ENCODE results near the gene ARPC5. TPM values are rescaled to one million over a fixed set of nuclear protein-coding genes. Genes with fewer than 3 reads are reported as not detected.

ARPC5 gene
- total RNA-seq, 1 experiment from 2014 or later = 104 TPM

DNA sequence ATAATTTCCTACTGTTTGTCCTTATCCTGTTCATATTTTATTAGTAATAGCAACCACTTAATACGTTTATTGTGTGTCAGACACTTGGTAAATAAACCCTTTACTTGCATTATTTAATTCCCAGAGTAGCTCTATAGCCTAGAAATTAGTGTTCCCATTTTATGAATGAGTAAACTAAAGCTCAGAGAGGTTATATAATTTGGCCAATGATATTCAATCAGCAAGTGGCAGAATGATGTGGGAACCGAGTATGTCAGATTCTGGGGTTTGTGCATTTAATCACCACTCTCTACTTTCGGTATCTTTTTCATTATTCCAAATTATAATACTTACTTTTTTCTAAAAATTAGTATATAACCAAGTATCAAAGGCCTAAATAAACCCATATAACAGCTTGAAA lies 6.6 kb upstream of the ARPC5 start:
- intact Hi-C loops (cut with micrococcal nuclease; ENCODE audit: unreplicated experiment) = no loop called here
- ChIA-PET CTCF (no interaction called here), POLR2A (no interaction called here)
- no peak overlapping the region for H3K4me3 ChIP-seq (ENCODE audit: low read depth in 2 of 2, low read length in 2 of 2)
- H3K9me3 ChIP-seq (ENCODE audit: control insufficient read depth, insufficient read depth, low read depth, low read length) = no peaks in the 10 kb centered on the region
- H3K27me3 ChIP-seq (ENCODE audit: control insufficient read depth, insufficient read depth, low read length) = 0 out of 2 replicates have a peak, but pooled peaks cover 4% of the 10 kb centered on the region
- DNase-seq (ENCODE audit: low read depth, low spot score) (no peak), ATAC-seq (no peak)
- TF ChIP-seq, protein P1, sequence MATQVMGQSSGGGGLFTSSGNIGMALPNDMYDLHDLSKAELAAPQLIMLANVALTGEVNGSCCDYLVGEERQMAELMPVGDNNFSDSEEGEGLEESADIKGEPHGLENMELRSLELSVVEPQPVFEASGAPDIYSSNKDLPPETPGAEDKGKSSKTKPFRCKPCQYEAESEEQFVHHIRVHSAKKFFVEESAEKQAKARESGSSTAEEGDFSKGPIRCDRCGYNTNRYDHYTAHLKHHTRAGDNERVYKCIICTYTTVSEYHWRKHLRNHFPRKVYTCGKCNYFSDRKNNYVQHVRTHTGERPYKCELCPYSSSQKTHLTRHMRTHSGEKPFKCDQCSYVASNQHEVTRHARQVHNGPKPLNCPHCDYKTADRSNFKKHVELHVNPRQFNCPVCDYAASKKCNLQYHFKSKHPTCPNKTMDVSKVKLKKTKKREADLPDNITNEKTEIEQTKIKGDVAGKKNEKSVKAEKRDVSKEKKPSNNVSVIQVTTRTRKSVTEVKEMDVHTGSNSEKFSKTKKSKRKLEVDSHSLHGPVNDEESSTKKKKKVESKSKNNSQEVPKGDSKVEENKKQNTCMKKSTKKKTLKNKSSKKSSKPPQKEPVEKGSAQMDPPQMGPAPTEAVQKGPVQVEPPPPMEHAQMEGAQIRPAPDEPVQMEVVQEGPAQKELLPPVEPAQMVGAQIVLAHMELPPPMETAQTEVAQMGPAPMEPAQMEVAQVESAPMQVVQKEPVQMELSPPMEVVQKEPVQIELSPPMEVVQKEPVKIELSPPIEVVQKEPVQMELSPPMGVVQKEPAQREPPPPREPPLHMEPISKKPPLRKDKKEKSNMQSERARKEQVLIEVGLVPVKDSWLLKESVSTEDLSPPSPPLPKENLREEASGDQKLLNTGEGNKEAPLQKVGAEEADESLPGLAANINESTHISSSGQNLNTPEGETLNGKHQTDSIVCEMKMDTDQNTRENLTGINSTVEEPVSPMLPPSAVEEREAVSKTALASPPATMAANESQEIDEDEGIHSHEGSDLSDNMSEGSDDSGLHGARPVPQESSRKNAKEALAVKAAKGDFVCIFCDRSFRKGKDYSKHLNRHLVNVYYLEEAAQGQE (IDR thresholded peaks at IDR 0.05; ENCODE audit: insufficient read depth in 1 of 2, low read depth in 2 of 2, low read length in 1 of 2) = no peak
- TF ChIP-seq TCF7L2 (IDR thresholded peaks at IDR 0.05; ENCODE audit: low read depth, low read length) (no peak), SIN3A (IDR thresholded peaks at IDR 0.05; ENCODE audit: borderline replicate concordance, insufficient read depth, low read depth, low read length) (no peak), POLR2AphosphoS5 (IDR thresholded peaks at IDR 0.05; ENCODE audit: low read depth, low read length) (no peak)
- TF ChIP-seq, protein P2, sequence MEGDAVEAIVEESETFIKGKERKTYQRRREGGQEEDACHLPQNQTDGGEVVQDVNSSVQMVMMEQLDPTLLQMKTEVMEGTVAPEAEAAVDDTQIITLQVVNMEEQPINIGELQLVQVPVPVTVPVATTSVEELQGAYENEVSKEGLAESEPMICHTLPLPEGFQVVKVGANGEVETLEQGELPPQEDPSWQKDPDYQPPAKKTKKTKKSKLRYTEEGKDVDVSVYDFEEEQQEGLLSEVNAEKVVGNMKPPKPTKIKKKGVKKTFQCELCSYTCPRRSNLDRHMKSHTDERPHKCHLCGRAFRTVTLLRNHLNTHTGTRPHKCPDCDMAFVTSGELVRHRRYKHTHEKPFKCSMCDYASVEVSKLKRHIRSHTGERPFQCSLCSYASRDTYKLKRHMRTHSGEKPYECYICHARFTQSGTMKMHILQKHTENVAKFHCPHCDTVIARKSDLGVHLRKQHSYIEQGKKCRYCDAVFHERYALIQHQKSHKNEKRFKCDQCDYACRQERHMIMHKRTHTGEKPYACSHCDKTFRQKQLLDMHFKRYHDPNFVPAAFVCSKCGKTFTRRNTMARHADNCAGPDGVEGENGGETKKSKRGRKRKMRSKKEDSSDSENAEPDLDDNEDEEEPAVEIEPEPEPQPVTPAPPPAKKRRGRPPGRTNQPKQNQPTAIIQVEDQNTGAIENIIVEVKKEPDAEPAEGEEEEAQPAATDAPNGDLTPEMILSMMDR (IDR thresholded peaks at IDR 0.05) = no peak
- no peaks in the 10 kb centered on the region for H3K4me1 ChIP-seq (ENCODE audit: control insufficient read depth, insufficient read depth, low read length)
- in situ Hi-C loops (cut with HindIII; ENCODE audit: low pct_unique_long_range_greater_than_20kb, low sequenced_read_pairs) = no loop called here
- BruUV-seq (replicated peaks) = no TSS peak
- no peaks in the 10 kb centered on the region for H3K36me3 ChIP-seq (ENCODE audit: control insufficient read depth, insufficient read depth, low read length)
- H3K27ac ChIP-seq (ENCODE audit: low read length) = no peak overlapping the region

DNA sequence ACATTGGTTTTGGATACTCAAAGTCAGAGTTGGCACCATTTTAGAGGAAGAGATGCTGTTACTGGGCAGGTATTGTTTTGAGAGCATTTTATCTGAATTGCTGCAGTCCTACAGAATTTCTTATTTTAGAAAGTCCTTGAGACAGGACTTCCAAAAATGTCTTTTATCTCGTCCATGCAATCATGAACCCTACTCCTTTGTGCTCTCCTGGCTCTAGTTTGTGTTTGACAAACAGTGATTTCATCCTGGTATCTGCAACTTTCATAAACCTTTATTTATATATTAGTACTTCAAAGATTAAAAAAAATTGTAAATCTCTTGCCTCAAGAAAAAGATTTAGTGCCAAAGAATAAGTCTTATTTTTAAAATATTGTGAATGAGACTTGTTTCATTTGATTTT lies 4.6 kb upstream of the ARPC5 start:
- intact Hi-C loops (cut with micrococcal nuclease; ENCODE audit: unreplicated experiment) = no loop called here
- DNase-seq (ENCODE audit: low read depth, low spot score) = no peak
- no peak for ATAC-seq
- H3K27me3 ChIP-seq (ENCODE audit: control insufficient read depth, insufficient read depth, low read length) = 0 out of 2 replicates have a peak, but pooled peaks cover 4% of the 10 kb centered on the region
- ChIA-PET POLR2A (no interaction called here), CTCF (no interaction called here)
- H3K9me3 ChIP-seq (ENCODE audit: control insufficient read depth, insufficient read depth, low read depth, low read length) = no peaks in the 10 kb centered on the region
- TF ChIP-seq POLR2AphosphoS5 (IDR thresholded peaks at IDR 0.05; ENCODE audit: low read depth, low read length) (no peak), TCF7L2 (IDR thresholded peaks at IDR 0.05; ENCODE audit: low read depth, low read length) (no peak), SIN3A (IDR thresholded peaks at IDR 0.05; ENCODE audit: borderline replicate concordance, insufficient read depth, low read depth, low read length) (no peak)
- TF ChIP-seq, protein P1 (IDR thresholded peaks at IDR 0.05; ENCODE audit: insufficient read depth in 1 of 2, low read depth in 2 of 2, low read length in 1 of 2) = no peak
- TF ChIP-seq, protein P2 (IDR thresholded peaks at IDR 0.05) = no peak
- in situ Hi-C loops (cut with HindIII; ENCODE audit: low pct_unique_long_range_greater_than_20kb, low sequenced_read_pairs) = no loop called here
- no peak overlapping the region for H3K4me3 ChIP-seq (ENCODE audit: low read depth in 2 of 2, low read length in 2 of 2)
- no peak overlapping the region for H3K27ac ChIP-seq (ENCODE audit: low read length)
- no peaks in the 10 kb centered on the region for H3K36me3 ChIP-seq (ENCODE audit: control insufficient read depth, insufficient read depth, low read length)
- no TSS peak for BruUV-seq (replicated peaks)
- no peaks in the 10 kb centered on the region for H3K4me1 ChIP-seq (ENCODE audit: control insufficient read depth, insufficient read depth, low read length)
